GM10847 (cell line): ENCODE data around the gene GRM7.

Source experiments
- POLR2A ChIP-seq: IDR thresholded peaks from 2 replicates; pipeline ENCODE4 v1.6.1; 2011; ENCODE audit not compliant: insufficient read length; ENCODE audit errors: extremely low read depth

The GRM7 gene

DNA sequence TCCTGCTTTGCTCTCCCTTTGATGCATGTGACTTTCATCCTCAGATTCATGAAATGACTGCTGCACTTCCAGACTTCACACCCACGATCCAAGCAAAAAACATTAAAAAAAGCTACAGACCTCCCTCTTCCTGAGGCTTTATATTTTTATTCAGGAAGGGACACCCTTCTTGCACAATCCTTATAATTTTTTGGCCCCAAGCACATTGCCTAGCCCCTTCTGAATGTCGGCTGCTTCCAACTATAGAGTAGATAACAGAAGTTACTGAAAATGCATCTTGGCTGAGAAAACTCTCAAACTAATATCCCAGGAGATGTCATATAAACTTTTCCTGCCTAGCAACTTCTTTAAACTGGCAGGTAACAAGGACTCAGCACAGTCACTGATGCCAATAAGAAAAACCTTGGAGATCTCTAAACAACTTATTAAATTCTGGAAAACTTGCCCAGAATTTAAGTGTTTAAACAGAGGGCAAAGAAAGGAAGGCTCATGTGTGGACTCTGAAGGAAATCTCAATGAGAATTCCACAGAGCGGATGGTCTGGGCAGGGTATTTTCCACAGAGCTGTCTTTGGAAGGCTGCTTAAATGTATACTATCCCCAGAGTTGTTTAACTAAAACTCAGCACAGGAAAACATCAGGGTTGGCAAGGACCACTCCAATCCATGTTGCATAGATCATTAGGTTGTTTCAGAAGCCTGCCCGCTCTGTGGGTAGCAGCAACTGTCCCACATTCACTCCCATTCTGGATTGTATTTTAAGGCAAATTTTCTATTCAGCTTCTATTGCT, 893.9 kb downstream of the GRM7 start:
- no peak for TF ChIP-seq POLR2A

GRCh38 chr3:7759630-7760029, 898.7 kb downstream of the GRM7 start:
- no peak for TF ChIP-seq POLR2A

GRCh38 chr3:7760718-7761117, 899.8 kb downstream of the GRM7 start:
- TF ChIP-seq POLR2A: no peak

DNA sequence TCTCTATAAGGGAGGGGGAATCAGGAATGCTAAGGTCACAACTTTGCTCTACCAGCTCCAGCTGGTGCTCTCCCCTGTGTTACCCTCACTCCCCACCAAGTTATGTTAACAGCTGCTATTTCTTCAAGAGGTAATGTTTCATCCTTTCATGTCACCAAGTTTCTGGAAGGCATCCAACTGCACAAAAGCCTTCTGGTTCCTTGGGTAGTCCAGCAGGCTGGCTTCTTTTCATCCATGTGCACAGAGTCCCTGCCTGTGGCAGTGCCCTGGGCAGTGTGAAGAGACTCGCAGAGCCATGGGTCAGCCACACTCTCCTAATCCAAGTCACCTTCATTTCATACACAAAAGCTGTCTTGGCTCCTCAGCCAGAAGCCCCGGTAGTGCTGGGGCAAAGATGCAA, 903.2 kb downstream of the GRM7 start:
- TF ChIP-seq POLR2A: no peak

DNA sequence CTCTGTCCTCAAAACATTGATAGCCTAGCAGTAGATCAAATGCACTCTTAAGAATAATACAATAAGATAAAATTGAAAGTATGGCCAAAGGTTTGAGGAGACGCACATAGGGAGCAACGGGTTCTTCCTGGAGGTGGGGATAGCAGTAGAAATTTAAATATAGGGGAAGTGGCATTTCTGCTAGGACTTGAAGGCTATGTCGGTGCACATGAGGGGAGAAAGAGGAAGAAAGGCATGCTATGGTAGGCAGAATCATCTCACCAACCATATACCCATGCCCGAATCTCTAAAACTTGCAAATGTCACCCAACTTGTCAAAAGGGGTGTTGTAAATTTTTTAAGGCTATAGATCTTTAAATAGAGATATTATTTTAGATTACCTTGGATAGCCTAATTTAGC, 905.6 kb downstream of the GRM7 start:
- no peak for TF ChIP-seq POLR2A

DNA sequence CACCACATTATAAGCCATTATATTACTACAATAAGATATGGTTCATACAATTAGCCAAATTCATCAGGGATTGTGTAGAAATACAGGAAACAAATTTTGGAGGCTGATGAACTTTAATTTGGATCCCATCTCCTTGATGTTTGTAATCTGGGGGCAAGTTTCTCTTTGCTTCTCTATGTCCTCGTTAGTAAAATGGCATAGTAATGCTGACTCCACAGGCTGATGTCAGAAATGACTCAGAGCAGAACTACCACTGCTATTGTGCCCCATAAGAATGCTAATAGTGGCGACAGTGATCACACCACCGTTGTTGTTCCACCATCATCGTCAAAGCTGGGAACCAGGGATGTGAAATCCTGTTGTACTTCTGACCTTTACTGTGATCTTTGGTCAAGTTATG, 918.4 kb downstream of the GRM7 start:
- TF ChIP-seq POLR2A: no peak

GRCh38 chr3:7781395-7781794, 920.5 kb downstream of the GRM7 start:
- TF ChIP-seq POLR2A: no peak

DNA sequence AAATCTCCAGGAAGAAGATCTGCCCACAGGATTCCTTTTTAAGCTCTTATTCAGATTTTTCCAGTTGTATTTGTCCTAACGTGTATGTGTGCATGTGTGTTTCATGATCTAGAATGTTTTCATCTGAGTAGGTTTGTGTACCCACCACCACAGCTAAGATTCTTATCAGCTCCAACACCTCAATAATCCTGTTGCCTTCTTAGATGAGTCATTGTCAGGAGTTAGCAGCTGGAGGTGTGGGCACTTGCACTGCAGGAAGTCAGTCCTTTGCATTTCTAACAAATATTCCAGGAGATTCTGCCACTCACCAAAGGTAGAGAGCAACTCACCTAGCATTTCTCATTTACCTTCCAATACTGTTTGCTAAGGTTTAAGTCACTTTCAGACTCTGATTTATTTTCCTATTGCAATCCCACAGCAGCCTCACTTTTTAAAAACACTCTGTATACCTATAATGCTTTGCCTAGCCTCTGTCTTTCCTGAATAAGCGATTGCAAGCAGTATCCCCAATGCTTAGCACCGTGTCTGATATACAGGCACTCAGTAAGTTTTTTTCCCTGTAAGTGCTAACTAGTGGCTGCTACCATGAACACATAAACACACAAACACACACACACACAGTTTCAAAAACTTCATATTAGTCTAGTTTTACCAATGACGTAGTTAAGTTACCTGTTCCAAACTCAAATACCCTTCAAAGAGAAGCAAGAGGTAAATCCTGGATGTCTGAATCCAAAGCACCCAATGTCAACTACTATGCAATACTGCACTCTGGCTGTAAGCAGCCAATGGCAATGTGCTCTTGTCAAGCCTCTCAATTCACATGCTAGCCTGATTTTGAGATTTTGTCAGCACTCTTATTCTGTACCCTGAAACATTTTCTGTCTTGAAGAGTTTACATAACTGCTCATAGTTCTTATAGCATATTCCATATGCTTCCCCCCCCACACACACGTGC, 927.2 kb downstream of the GRM7 start:
- TF ChIP-seq POLR2A: no peak

DNA sequence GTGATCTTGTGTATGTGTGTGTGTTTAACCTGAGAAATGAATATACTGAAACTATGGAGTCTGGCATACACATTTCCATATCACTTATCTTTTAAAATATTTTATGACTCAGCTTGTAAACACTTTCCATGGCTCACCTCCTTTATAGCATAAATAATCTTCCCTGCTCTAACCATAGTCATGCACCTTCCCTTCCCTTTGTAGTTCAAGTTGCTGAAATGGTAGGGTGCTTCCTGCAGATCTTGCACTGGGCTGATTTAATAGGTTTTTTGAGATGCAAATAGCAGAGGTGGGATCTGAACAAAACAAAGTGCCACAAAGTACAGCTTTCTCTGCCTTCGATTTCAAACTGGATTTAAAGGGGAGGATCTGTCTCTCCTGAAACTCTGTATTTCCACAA, 928.0 kb downstream of the GRM7 start:
- no peak for TF ChIP-seq POLR2A

GRCh38 chr3:7789324-7789723, 928.4 kb downstream of the GRM7 start:
- no peak for TF ChIP-seq POLR2A

DNA sequence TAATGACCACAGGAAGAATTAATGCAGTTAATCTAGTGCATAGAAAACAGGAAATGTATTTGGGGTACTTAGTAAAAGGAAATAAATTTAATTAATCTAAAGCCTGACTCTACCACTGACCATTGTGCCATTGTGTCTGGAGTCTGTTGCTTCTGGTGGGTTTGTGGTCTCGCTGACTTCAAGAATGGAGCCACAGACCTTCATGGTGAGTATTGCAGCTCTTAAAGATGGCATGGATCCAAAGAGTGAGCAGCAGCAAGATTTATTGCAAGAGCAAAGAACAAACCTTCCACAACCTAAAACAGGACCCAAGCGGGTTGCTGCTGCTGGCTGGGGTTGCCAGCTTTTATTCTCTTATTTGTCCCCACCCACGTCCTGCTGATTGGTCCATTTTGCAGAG, 929.2 kb downstream of the GRM7 start:
- no peak for TF ChIP-seq POLR2A
